A549 treated with ZK216348 at 1 μM for 4 hours (cell line): ENCODE data around the gene NAA10. TPM values are rescaled to one million over a fixed set of nuclear protein-coding genes. Genes with fewer than 3 reads are reported as not detected.

Experiments
- total RNA-seq: library from RNA; stranded (reverse); fragments of 200-300 nt; extraction: Qiagen RNA extraction; gene quantifications from 5 replicates; pipeline ENCODE4 v1.2.3, GENCODE V29; 2022; ENCODE audit warnings: low read depth

The NAA10 gene
- total RNA-seq: 197 to 231 TPM (median 204 TPM) in 5 replicates

GRCh38 chrX:153934762-153935325 is at the start of gene NAA10:
Gene NAA10, minus strand, starts transcription at chrX:153935037. Its CDS starts 133 bp downstream, at chrX:153934904.

GRCh38 chrX:153972368-153973126 is 37.7 kb upstream of the NAA10 start, which contains the start of gene TMEM187:
Gene TMEM187, plus strand, starts transcription at chrX:153972754. Its CDS starts 9,309 bp downstream, at chrX:153982063.

GRCh38 chrX:153971450-153972367 is 36.9 kb upstream of the NAA10 start, which contains the start of gene HCFC1:
Gene HCFC1, minus strand, starts transcription at chrX:153971818. Its CDS starts 978 bp downstream, at chrX:153970840.

GRCh38 chrX:153944140-153944799 is 9.4 kb upstream of the NAA10 start, which contains the start of gene RENBP:
Gene RENBP, minus strand, starts transcription at chrX:153944643. Its CDS starts 33 bp downstream, at chrX:153944610.

GRCh38 chrX:153925739-153926551 is 8.9 kb downstream of the NAA10 start, which contains the start of gene ARHGAP4:
Gene ARHGAP4, minus strand, starts transcription at chrX:153926264. Its CDS starts 62 bp downstream, at chrX:153926202.

GRCh38 chrX:153903991-153904957 is 30.6 kb downstream of the NAA10 start, which contains the start of gene AVPR2:
Gene AVPR2, plus strand, starts transcription at chrX:153904673. Its CDS starts 473 bp downstream, at chrX:153905146.

GRCh38 chrX:153885968-153886903 is 48.6 kb downstream of the NAA10 start, which contains the start of gene L1CAM:
Gene L1CAM, minus strand, starts transcription at chrX:153886173. Its CDS starts 10,337 bp downstream, at chrX:153875836.

Other genes with a start within 250 kb of the NAA10 start
- 7.1 to 15.8 TPM (median 12.0 TPM) in 5 replicates for gene SLC6A8, start 247.1 kb downstream of the NAA10 start, total RNA-seq
- gene BCAP31, start 210.7 kb downstream of the NAA10 start, total RNA-seq: 340 to 404 TPM (median 385 TPM) in 5 replicates
- gene ABCD1, start 210.2 kb downstream of the NAA10 start, total RNA-seq: 2.0 to 4.4 TPM (median 3.4 TPM) in 5 replicates
- gene PLXNB3, start 170.8 kb downstream of the NAA10 start, total RNA-seq: 2.2 to 7.0 TPM (median 5.0 TPM) in 5 replicates
- gene SRPK3, start 154.0 kb downstream of the NAA10 start, total RNA-seq: 0.04 TPM in 1 of 5 replicates, not detected in the others
- 49.5 to 70.3 TPM (median 66.5 TPM) in 5 replicates for gene IDH3G, start 140.7 kb downstream of the NAA10 start, total RNA-seq
- 334 to 461 TPM (median 405 TPM) in 5 replicates for gene SSR4, start 140.4 kb downstream of the NAA10 start, total RNA-seq
- 2.9 to 4.8 TPM (median 3.6 TPM) in 5 replicates for gene PDZD4, start 104.5 kb downstream of the NAA10 start, total RNA-seq
- gene L1CAM, start 48.9 kb downstream of the NAA10 start, total RNA-seq: 18.2 to 26.1 TPM (median 21.4 TPM) in 5 replicates
- gene AVPR2, start 30.4 kb downstream of the NAA10 start, total RNA-seq: not detected in 5 replicates
- 0.98 to 2.9 TPM (median 2.2 TPM) in 5 replicates for gene ARHGAP4, start 8.8 kb downstream of the NAA10 start, total RNA-seq
- 0.38 TPM in 1 of 5 replicates, not detected in the others for gene RENBP, start 9.6 kb upstream of the NAA10 start, total RNA-seq
- gene HCFC1, start 36.8 kb upstream of the NAA10 start, total RNA-seq: 25.8 to 45.1 TPM (median 41.4 TPM) in 5 replicates
- 4.2 to 10.2 TPM (median 5.9 TPM) in 5 replicates for gene TMEM187, start 37.7 kb upstream of the NAA10 start, total RNA-seq
- gene IRAK1, start 84.9 kb upstream of the NAA10 start, total RNA-seq: 150 to 229 TPM (median 227 TPM) in 5 replicates
- gene MECP2, start 162.7 kb upstream of the NAA10 start, total RNA-seq: 14.2 to 23.1 TPM (median 18.0 TPM) in 5 replicates
- not detected in 5 replicates for gene OPN1LW, start 209.2 kb upstream of the NAA10 start, total RNA-seq
- not detected in 5 replicates for gene OPN1MW, start 247.6 kb upstream of the NAA10 start, total RNA-seq